ENCODE data around the gene GSE1.

The GSE1 gene

GRCh38 chr16:85624646-85625045 lies 11.5 kb downstream of the GSE1 start:
- 87% methylated on average over 17 of the region's 17 CpGs for WGBS
- H3K27ac ChIP-seq (ENCODE audit: low read depth, low read length) = no peak overlapping the region
- no peaks in the 10 kb centered on the region for H3K36me3 ChIP-seq (ENCODE audit: insufficient read depth, low read length)
- no peaks in the 10 kb centered on the region for H3K27me3 ChIP-seq (ENCODE audit: insufficient read depth, low read length)
- H3K9ac ChIP-seq (ENCODE audit: low read depth, low read length) = no peak overlapping the region
- no peaks in the 10 kb centered on the region; the same call in 1 of the 2 replicates for H3K9me3 ChIP-seq (ENCODE audit: insufficient read depth, low read depth, low read length)
- peaks cover 17% of the 10 kb centered on the region for H3K4me1 ChIP-seq (ENCODE audit: insufficient read depth, low read length)
- no peak overlapping the region for H3K4me3 ChIP-seq (ENCODE audit: low read length)

GRCh38 chr16:85625053-85625452 lies 11.9 kb downstream of the GSE1 start:
- no peak overlapping the region for H3K27ac ChIP-seq (ENCODE audit: low read depth, low read length)
- no peaks in the 10 kb centered on the region for H3K27me3 ChIP-seq (ENCODE audit: insufficient read depth, low read length)
- H3K9me3 ChIP-seq (ENCODE audit: insufficient read depth, low read depth, low read length) = no peaks in the 10 kb centered on the region; the same call in 1 of the 2 replicates
- H3K4me1 ChIP-seq (ENCODE audit: insufficient read depth, low read length) = peaks cover 14% of the 10 kb centered on the region
- H3K4me3 ChIP-seq (ENCODE audit: low read length) = no peak overlapping the region
- no peak overlapping the region for H3K9ac ChIP-seq (ENCODE audit: low read depth, low read length)
- 57% methylated on average over 27 of the region's 27 CpGs for WGBS
- H3K36me3 ChIP-seq (ENCODE audit: insufficient read depth, low read length) = 0 out of 2 replicates have a peak, but pooled peaks cover 1% of the 10 kb centered on the region

GRCh38 chr16:85625485-85626117 lies 12.5 kb downstream of the GSE1 start:
- no peak overlapping the region; the same call in 1 of the 2 replicates for H3K27ac ChIP-seq (ENCODE audit: low read depth, low read length)
- 85% methylated on average over 18 of the region's 18 CpGs for WGBS
- H3K36me3 ChIP-seq (ENCODE audit: insufficient read depth, low read length) = 0 out of 2 replicates have a peak, but pooled peaks cover 3% of the 10 kb centered on the region
- H3K4me1 ChIP-seq (ENCODE audit: insufficient read depth, low read length) = peaks cover 14% of the 10 kb centered on the region
- no peak overlapping the region for H3K4me3 ChIP-seq (ENCODE audit: low read length)
- no peaks in the 10 kb centered on the region; the same call in 1 of the 2 replicates for H3K9me3 ChIP-seq (ENCODE audit: insufficient read depth, low read depth, low read length)
- H3K27me3 ChIP-seq (ENCODE audit: insufficient read depth, low read length) = no peaks in the 10 kb centered on the region
- H3K9ac ChIP-seq (ENCODE audit: low read depth, low read length) = no peak overlapping the region

GRCh38 chr16:85626191-85626981 lies 13.3 kb downstream of the GSE1 start:
- peak overlapping the region; percentile 59; the same call in 1 of the 2 replicates for H3K27ac ChIP-seq (ENCODE audit: low read depth, low read length)
- H3K9ac ChIP-seq (ENCODE audit: low read depth, low read length) = peak overlapping the region; percentile 35; the same call in 1 of the 2 replicates
- peak overlapping the region; percentile 33; the same call in 1 of the 2 replicates for H3K4me3 ChIP-seq (ENCODE audit: low read length)
- WGBS = 7% methylated on average over 37 of the region's 37 CpGs
- no peaks in the 10 kb centered on the region for H3K27me3 ChIP-seq (ENCODE audit: insufficient read depth, low read length)
- no peaks in the 10 kb centered on the region; the same call in 1 of the 2 replicates for H3K9me3 ChIP-seq (ENCODE audit: insufficient read depth, low read depth, low read length)
- H3K36me3 ChIP-seq (ENCODE audit: insufficient read depth, low read length) = 0 out of 2 replicates have a peak, but pooled peaks cover 3% of the 10 kb centered on the region
- H3K4me1 ChIP-seq (ENCODE audit: insufficient read depth, low read length) = peaks cover 14% of the 10 kb centered on the region

- no peaks in the 10 kb centered on the region; the same call in 1 of the 2 replicates for H3K9me3 ChIP-seq (ENCODE audit: insufficient read depth, low read depth, low read length)
- H3K4me3 ChIP-seq (ENCODE audit: low read length) = no peak overlapping the region
- no peak overlapping the region for H3K27ac ChIP-seq (ENCODE audit: low read depth, low read length)
- 57% methylated on average over 8 of the region's 8 CpGs for WGBS
- no peak overlapping the region for H3K9ac ChIP-seq (ENCODE audit: low read depth, low read length)
- H3K36me3 ChIP-seq (ENCODE audit: insufficient read depth, low read length) = 0 out of 2 replicates have a peak, but pooled peaks cover 3% of the 10 kb centered on the region
- no peaks in the 10 kb centered on the region for H3K27me3 ChIP-seq (ENCODE audit: insufficient read depth, low read length)
- peaks cover 14% of the 10 kb centered on the region for H3K4me1 ChIP-seq (ENCODE audit: insufficient read depth, low read length)
Observed at GRCh38 chr16:85627089-85627488, 14.0 kb downstream of the GSE1 start.

GRCh38 chr16:85627526-85628264 lies 14.6 kb downstream of the GSE1 start:
- H3K27ac ChIP-seq (ENCODE audit: low read depth, low read length) = no peak overlapping the region
- no peaks in the 10 kb centered on the region; the same call in 1 of the 2 replicates for H3K9me3 ChIP-seq (ENCODE audit: insufficient read depth, low read depth, low read length)
- no peak overlapping the region for H3K9ac ChIP-seq (ENCODE audit: low read depth, low read length)
- peaks cover 14% of the 10 kb centered on the region for H3K4me1 ChIP-seq (ENCODE audit: insufficient read depth, low read length)
- no peak overlapping the region for H3K4me3 ChIP-seq (ENCODE audit: low read length)
- H3K27me3 ChIP-seq (ENCODE audit: insufficient read depth, low read length) = no peaks in the 10 kb centered on the region
- 0 out of 2 replicates have a peak, but pooled peaks cover 3% of the 10 kb centered on the region for H3K36me3 ChIP-seq (ENCODE audit: insufficient read depth, low read length)
- 94% methylated on average over 30 of the region's 30 CpGs for WGBS

- Histone ChIP-seq H3K27ac (ENCODE audit: low read depth, low read length) (no peak overlapping the region), H3K4me1 (ENCODE audit: insufficient read depth, low read length) (peaks cover 14% of the 10 kb centered on the region), H3K9me3 (ENCODE audit: insufficient read depth, low read depth, low read length) (no peaks in the 10 kb centered on the region; the same call in 1 of the 2 replicates), H3K36me3 (ENCODE audit: insufficient read depth, low read length) (0 out of 2 replicates have a peak, but pooled peaks cover 3% of the 10 kb centered on the region), H3K9ac (ENCODE audit: low read depth, low read length) (no peak overlapping the region), H3K27me3 (ENCODE audit: insufficient read depth, low read length) (no peaks in the 10 kb centered on the region), H3K4me3 (ENCODE audit: low read length) (no peak overlapping the region)
- 89% methylated on average over 5 of the region's 5 CpGs for WGBS
Observed at GRCh38 chr16:85628265-85628556, 15.1 kb downstream of the GSE1 start.

GRCh38 chr16:85628645-85629044 lies 15.5 kb downstream of the GSE1 start:
- H3K36me3 ChIP-seq (ENCODE audit: insufficient read depth, low read length) = 0 out of 2 replicates have a peak, but pooled peaks cover 3% of the 10 kb centered on the region
- 96% methylated on average over 14 of the region's 14 CpGs for WGBS

GRCh38 chr16:85629326-85629725 lies 16.2 kb downstream of the GSE1 start:
- WGBS = 96% methylated on average over 10 of the region's 10 CpGs

More at GRCh38 chr16:85628645-85629044, 15.5 kb downstream of the GSE1 start:
- H3K4me1 ChIP-seq (ENCODE audit: insufficient read depth, low read length) = peaks cover 14% of the 10 kb centered on the region
- no peaks in the 10 kb centered on the region for H3K27me3 ChIP-seq (ENCODE audit: insufficient read depth, low read length)
- H3K4me3 ChIP-seq (ENCODE audit: low read length) = no peak overlapping the region
- no peak overlapping the region for H3K27ac ChIP-seq (ENCODE audit: low read depth, low read length)
- no peak overlapping the region for H3K9ac ChIP-seq (ENCODE audit: low read depth, low read length)
- H3K9me3 ChIP-seq (ENCODE audit: insufficient read depth, low read depth, low read length) = no peaks in the 10 kb centered on the region; the same call in 1 of the 2 replicates

GRCh38 chr16:85629853-85630252 lies 16.7 kb downstream of the GSE1 start:
- peaks cover 14% of the 10 kb centered on the region for H3K4me1 ChIP-seq (ENCODE audit: insufficient read depth, low read length)

More at GRCh38 chr16:85629326-85629725, 16.2 kb downstream of the GSE1 start:
- Histone ChIP-seq H3K27ac (ENCODE audit: low read depth, low read length) (no peak overlapping the region), H3K9ac (ENCODE audit: low read depth, low read length) (no peak overlapping the region), H3K36me3 (ENCODE audit: insufficient read depth, low read length) (peaks cover 7% of the 10 kb centered on the region; the same call in 1 of the 2 replicates), H3K4me3 (ENCODE audit: low read length) (no peak overlapping the region), H3K27me3 (ENCODE audit: insufficient read depth, low read length) (no peaks in the 10 kb centered on the region), H3K9me3 (ENCODE audit: insufficient read depth, low read depth, low read length) (no peaks in the 10 kb centered on the region; the same call in 1 of the 2 replicates), H3K4me1 (ENCODE audit: insufficient read depth, low read length) (peaks cover 14% of the 10 kb centered on the region)

More at GRCh38 chr16:85629853-85630252, 16.7 kb downstream of the GSE1 start:
- H3K36me3 ChIP-seq (ENCODE audit: insufficient read depth, low read length) = peaks cover 7% of the 10 kb centered on the region; the same call in 1 of the 2 replicates
- no peak overlapping the region for H3K4me3 ChIP-seq (ENCODE audit: low read length)
- no peak overlapping the region for H3K9ac ChIP-seq (ENCODE audit: low read depth, low read length)
- 98% methylated on average over 5 of the region's 5 CpGs for WGBS
- H3K27ac ChIP-seq (ENCODE audit: low read depth, low read length) = no peak overlapping the region
- no peaks in the 10 kb centered on the region; the same call in 1 of the 2 replicates for H3K9me3 ChIP-seq (ENCODE audit: insufficient read depth, low read depth, low read length)
- H3K27me3 ChIP-seq (ENCODE audit: insufficient read depth, low read length) = no peaks in the 10 kb centered on the region
